ENCODE results near the gene SLC26A6. TPM values are rescaled to one million over a fixed set of nuclear protein-coding genes. Genes with fewer than 3 reads are reported as not detected.

Gene SLC26A6
- total and polyA plus RNA-seq, 2 of the 13 experiments (the other 11 are each of a cell fraction or from before 2014, with no cell fraction given) = 40.7 to 184 TPM

DNA sequence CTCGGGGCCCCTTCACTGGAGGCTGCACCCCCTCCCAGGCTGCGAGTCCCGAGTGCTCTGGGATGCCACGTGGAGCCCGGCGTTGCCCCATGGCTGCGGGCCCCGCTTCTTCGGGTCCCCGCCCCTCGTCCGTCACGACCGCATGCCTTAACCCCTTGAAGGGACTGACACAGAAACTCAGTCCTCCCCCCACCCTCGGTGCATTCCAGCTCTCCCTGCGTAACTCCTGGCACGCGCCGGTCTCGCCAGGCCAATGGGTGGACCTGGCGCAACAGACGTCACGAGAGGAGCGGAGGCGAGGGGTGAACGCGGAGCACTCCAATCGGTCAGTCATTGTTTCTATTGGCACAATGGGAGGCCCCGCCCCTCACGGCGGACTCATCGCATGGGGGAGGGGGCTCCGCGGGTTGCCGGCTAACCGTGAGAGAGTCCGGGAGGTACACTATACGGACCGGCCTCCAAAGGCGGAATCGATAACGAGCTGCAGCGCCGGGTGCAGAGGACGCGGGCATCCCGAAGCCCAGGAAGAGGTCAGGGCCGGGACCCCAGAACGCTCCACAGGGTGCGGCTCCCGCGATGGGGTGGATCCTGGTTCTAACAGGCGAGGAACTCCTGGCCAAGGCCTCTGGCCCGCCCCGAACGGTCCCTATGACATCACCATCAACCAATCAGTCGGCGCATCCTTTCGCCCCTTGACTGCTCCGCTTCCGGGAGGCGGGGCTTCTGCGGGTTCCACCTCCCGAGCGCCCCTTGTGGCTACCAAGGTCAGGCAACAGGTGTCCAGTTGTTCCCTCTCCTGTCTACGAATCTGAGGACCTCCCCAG is 28.4 kb upstream of the SLC26A6 start (continued):
- TF ChIP-seq, protein P1, sequence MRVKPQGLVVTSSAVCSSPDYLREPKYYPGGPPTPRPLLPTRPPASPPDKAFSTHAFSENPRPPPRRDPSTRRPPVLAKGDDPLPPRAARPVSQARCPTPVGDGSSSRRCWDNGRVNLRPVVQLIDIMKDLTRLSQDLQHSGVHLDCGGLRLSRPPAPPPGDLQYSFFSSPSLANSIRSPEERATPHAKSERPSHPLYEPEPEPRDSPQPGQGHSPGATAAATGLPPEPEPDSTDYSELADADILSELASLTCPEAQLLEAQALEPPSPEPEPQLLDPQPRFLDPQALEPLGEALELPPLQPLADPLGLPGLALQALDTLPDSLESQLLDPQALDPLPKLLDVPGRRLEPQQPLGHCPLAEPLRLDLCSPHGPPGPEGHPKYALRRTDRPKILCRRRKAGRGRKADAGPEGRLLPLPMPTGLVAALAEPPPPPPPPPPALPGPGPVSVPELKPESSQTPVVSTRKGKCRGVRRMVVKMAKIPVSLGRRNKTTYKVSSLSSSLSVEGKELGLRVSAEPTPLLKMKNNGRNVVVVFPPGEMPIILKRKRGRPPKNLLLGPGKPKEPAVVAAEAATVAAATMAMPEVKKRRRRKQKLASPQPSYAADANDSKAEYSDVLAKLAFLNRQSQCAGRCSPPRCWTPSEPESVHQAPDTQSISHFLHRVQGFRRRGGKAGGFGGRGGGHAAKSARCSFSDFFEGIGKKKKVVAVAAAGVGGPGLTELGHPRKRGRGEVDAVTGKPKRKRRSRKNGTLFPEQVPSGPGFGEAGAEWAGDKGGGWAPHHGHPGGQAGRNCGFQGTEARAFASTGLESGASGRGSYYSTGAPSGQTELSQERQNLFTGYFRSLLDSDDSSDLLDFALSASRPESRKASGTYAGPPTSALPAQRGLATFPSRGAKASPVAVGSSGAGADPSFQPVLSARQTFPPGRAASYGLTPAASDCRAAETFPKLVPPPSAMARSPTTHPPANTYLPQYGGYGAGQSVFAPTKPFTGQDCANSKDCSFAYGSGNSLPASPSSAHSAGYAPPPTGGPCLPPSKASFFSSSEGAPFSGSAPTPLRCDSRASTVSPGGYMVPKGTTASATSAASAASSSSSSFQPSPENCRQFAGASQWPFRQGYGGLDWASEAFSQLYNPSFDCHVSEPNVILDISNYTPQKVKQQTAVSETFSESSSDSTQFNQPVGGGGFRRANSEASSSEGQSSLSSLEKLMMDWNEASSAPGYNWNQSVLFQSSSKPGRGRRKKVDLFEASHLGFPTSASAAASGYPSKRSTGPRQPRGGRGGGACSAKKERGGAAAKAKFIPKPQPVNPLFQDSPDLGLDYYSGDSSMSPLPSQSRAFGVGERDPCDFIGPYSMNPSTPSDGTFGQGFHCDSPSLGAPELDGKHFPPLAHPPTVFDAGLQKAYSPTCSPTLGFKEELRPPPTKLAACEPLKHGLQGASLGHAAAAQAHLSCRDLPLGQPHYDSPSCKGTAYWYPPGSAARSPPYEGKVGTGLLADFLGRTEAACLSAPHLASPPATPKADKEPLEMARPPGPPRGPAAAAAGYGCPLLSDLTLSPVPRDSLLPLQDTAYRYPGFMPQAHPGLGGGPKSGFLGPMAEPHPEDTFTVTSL (CRISPR knock-in tag; IDR thresholded peaks at IDR 0.05; ENCODE audit: borderline replicate concordance) = no peak; the same call in 1 of the 2 replicates
- peak; percentile 15 for TF ChIP-seq TBL1XR1 (IDR thresholded peaks at IDR 0.05; ENCODE audit: borderline replicate concordance, low read length, partially characterized antibody)
- TF ChIP-seq ZNF761 (CRISPR knock-in tag; conservative IDR thresholded peaks at IDR 0.05) = no peak
- TF ChIP-seq TAF1 (CRISPR knock-in tag; IDR thresholded peaks at IDR 0.05) = peak; percentile 51; the same call in 1 of the 2 replicates
- TF ChIP-seq ZNF790 (CRISPR knock-in tag; IDR thresholded peaks at IDR 0.05; ENCODE audit: borderline replicate concordance) = peak; percentile 89; the same call in 1 of the 2 replicates
- TF ChIP-seq, protein P2, sequence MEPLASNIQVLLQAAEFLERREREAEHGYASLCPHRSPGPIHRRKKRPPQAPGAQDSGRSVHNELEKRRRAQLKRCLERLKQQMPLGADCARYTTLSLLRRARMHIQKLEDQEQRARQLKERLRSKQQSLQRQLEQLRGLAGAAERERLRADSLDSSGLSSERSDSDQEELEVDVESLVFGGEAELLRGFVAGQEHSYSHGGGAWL (CRISPR knock-in tag; IDR thresholded peaks at IDR 0.05) = peak; percentile 78
- TF ChIP-seq ZNF333 (CRISPR knock-in tag; IDR thresholded peaks at IDR 0.05; ENCODE audit: borderline replicate concordance) = no peak
- TF ChIP-seq FLYWCH1 (CRISPR knock-in tag; IDR thresholded peaks at IDR 0.05) = no peak
- TF ChIP-seq, protein P3, sequence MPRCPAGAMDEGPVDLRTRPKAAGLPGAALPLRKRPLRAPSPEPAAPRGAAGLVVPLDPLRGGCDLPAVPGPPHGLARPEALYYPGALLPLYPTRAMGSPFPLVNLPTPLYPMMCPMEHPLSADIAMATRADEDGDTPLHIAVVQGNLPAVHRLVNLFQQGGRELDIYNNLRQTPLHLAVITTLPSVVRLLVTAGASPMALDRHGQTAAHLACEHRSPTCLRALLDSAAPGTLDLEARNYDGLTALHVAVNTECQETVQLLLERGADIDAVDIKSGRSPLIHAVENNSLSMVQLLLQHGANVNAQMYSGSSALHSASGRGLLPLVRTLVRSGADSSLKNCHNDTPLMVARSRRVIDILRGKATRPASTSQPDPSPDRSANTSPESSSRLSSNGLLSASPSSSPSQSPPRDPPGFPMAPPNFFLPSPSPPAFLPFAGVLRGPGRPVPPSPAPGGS (CRISPR knock-in tag; IDR thresholded peaks at IDR 0.05) = peak; percentile 92
- TF ChIP-seq KAT8 (CRISPR knock-in tag; IDR thresholded peaks at IDR 0.05) = peak; percentile 68
- peak; percentile 50; the same call in 1 of the 2 replicates for TF ChIP-seq PHF20 (CRISPR knock-in tag; IDR thresholded peaks at IDR 0.05)
- TF ChIP-seq NFE2 (CRISPR knock-in tag; IDR thresholded peaks at IDR 0.05) = no peak
- peak; percentile 72 for TF ChIP-seq REPIN1 (CRISPR knock-in tag; IDR thresholded peaks at IDR 0.05; ENCODE audit: borderline replicate concordance, low read depth)
- no peak for TF ChIP-seq MIXL1 (CRISPR knock-in tag; IDR thresholded peaks at IDR 0.05)
- no peak for TF ChIP-seq RCOR2 (CRISPR knock-in tag; IDR thresholded peaks at IDR 0.05)
- no peak for TF ChIP-seq ZSCAN29 (CRISPR knock-in tag; conservative IDR thresholded peaks at IDR 0.05)
- no peak for TF ChIP-seq ZFAT (CRISPR knock-in tag; conservative IDR thresholded peaks at IDR 0.05)
- TF ChIP-seq, protein P4, sequence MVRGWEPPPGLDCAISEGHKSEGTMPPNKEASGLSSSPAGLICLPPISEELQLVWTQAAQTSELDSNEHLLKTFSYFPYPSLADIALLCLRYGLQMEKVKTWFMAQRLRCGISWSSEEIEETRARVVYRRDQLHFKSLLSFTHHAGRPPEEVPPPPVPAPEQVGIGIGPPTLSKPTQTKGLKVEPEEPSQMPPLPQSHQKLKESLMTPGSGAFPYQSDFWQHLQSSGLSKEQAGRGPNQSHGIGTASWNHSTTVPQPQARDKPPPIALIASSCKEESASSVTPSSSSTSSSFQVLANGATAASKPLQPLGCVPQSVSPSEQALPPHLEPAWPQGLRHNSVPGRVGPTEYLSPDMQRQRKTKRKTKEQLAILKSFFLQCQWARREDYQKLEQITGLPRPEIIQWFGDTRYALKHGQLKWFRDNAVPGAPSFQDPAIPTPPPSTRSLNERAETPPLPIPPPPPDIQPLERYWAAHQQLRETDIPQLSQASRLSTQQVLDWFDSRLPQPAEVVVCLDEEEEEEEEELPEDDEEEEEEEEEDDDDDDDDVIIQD (CRISPR knock-in tag; IDR thresholded peaks at IDR 0.05; ENCODE audit: low read depth) = no peak; the same call in 1 of the 2 replicates
- no peak for TF ChIP-seq ZNF256 (CRISPR knock-in tag; conservative IDR thresholded peaks at IDR 0.05)
- no peak for TF ChIP-seq MAFK (conservative IDR thresholded peaks at IDR 0.05 in 1 of 2, IDR thresholded peaks at IDR 0.05 in 1 of 2; ENCODE audit: low read length in 2 of 2)
- TF ChIP-seq CENPT (CRISPR knock-in tag; IDR thresholded peaks at IDR 0.05; ENCODE audit: low read depth) = peak; percentile 46; the same call in 1 of the 2 replicates

All from HepG2 (cell line).